Nephron progenitor cell (in vitro differentiated cells): Measurements from ENCODE around the gene UBE2I.
"Not testable (repeated sequence)": the region's sequence is repeated elsewhere in the genome, so short reads cannot be mapped to it uniquely, and the experiment has no call there.

Source experiments
- DNase-seq: peaks from one replicate; pipeline ENCODE4 v3.0.0; 2021
- H3K27ac Mint-ChIP-seq: 2 replicates; pipeline ENCODE4 v1.8.0; 2021; ENCODE audit warnings: mild to moderate bottlenecking, moderate library complexity, mixed read lengths
- H3K27me3 Mint-ChIP-seq: 2 replicates; pipeline ENCODE4 v1.8.0; 2021; ENCODE audit warnings: mild to moderate bottlenecking, low read depth, mixed read lengths; ENCODE audit not compliant: poor library complexity
- H3K36me3 Mint-ChIP-seq: 2 replicates; pipeline ENCODE4 v1.8.0; 2021; ENCODE audit warnings: low read depth, mixed read lengths
- H3K4me1 Mint-ChIP-seq: 2 replicates; pipeline ENCODE4 v1.8.0; 2021; ENCODE audit warnings: mixed read lengths
- H3K4me3 Mint-ChIP-seq: 2 replicates; pipeline ENCODE4 v1.8.0; 2021; ENCODE audit warnings: mild to moderate bottlenecking, moderate library complexity, mixed read lengths
- H3K9me3 Mint-ChIP-seq: 2 replicates; pipeline ENCODE4 v1.8.0; 2021; ENCODE audit warnings: mild to moderate bottlenecking, moderate library complexity, mixed read lengths
- CTCF ChIP-seq: fragments of 200-600 bp; sonication (generic); IDR thresholded peaks from 2 replicates; pipeline ENCODE4 v1.5.0; 2021; ENCODE audit warnings: antibody characterized with exemption

The UBE2I gene

GRCh38 chr16:1262846-1263221 lies 46.6 kb upstream of the UBE2I start:
- no peak for TF ChIP-seq CTCF
- no peaks in the 10 kb centered on the region for H3K36me3 Mint-ChIP-seq
- H3K27ac Mint-ChIP-seq, result no peak overlapping the region
- H3K9me3 Mint-ChIP-seq, result peaks cover 14% of the 10 kb centered on the region
- DNase-seq, result no peak
- peaks cover 70% of the 10 kb centered on the region for H3K27me3 Mint-ChIP-seq
- no peak overlapping the region for H3K4me3 Mint-ChIP-seq
- H3K4me1 Mint-ChIP-seq, result peaks cover 10% of the 10 kb centered on the region

- H3K9me3 Mint-ChIP-seq, result peaks cover 14% of the 10 kb centered on the region
- no peak overlapping the region for H3K27ac Mint-ChIP-seq
- H3K36me3 Mint-ChIP-seq, result no peaks in the 10 kb centered on the region
- H3K4me1 Mint-ChIP-seq, result peaks cover 9% of the 10 kb centered on the region
- DNase-seq, result no peak
- H3K4me3 Mint-ChIP-seq, result no peak overlapping the region
- TF ChIP-seq CTCF, result no peak
- peaks cover 65% of the 10 kb centered on the region for H3K27me3 Mint-ChIP-seq
Observed at GRCh38 chr16:1263591-1264344, 45.7 kb upstream of the UBE2I start.

- Mint-ChIP-seq H3K9me3 (peaks cover 14% of the 10 kb centered on the region), H3K4me1 (peaks cover 4% of the 10 kb centered on the region), H3K27ac (no peak overlapping the region), H3K4me3 (no peak overlapping the region), H3K27me3 (peaks cover 63% of the 10 kb centered on the region), H3K36me3 (no peaks in the 10 kb centered on the region)
- DNase-seq, result no peak
- no peak for TF ChIP-seq CTCF
Observed at GRCh38 chr16:1264345-1265089, 44.9 kb upstream of the UBE2I start.

GRCh38 chr16:1265090-1265630 lies 44.3 kb upstream of the UBE2I start:
- TF ChIP-seq CTCF, result no peak
- Mint-ChIP-seq H3K9me3 (peaks cover 14% of the 10 kb centered on the region), H3K27ac (no peak overlapping the region), H3K36me3 (no peaks in the 10 kb centered on the region), H3K27me3 (peaks cover 63% of the 10 kb centered on the region), H3K4me3 (no peak overlapping the region), H3K4me1 (peaks cover 4% of the 10 kb centered on the region)
- DNase-seq, result no peak

- Mint-ChIP-seq H3K9me3 (peaks cover 14% of the 10 kb centered on the region), H3K4me3 (no peak overlapping the region)
- no peak for TF ChIP-seq CTCF
Observed at GRCh38 chr16:1265826-1266225, 43.6 kb upstream of the UBE2I start.

GRCh38 chr16:1269418-1269817 lies 40.0 kb upstream of the UBE2I start:
- H3K36me3 Mint-ChIP-seq, H3K4me3 Mint-ChIP-seq, H3K27ac Mint-ChIP-seq, H3K4me1 Mint-ChIP-seq, DNase-seq: not testable (repeated sequence)
- H3K9me3 Mint-ChIP-seq, result peaks cover 11% of the 10 kb centered on the region
- H3K27me3 Mint-ChIP-seq, result peaks cover 55% of the 10 kb centered on the region

More at GRCh38 chr16:1265826-1266225, 43.6 kb upstream of the UBE2I start:
- DNase-seq, result no peak
- Mint-ChIP-seq H3K27me3 (peaks cover 63% of the 10 kb centered on the region), H3K4me1 (no peaks in the 10 kb centered on the region), H3K36me3 (no peaks in the 10 kb centered on the region), H3K27ac (no peak overlapping the region)
